ENCODE results near the gene ALX4.

The ALX4 gene

DNA sequence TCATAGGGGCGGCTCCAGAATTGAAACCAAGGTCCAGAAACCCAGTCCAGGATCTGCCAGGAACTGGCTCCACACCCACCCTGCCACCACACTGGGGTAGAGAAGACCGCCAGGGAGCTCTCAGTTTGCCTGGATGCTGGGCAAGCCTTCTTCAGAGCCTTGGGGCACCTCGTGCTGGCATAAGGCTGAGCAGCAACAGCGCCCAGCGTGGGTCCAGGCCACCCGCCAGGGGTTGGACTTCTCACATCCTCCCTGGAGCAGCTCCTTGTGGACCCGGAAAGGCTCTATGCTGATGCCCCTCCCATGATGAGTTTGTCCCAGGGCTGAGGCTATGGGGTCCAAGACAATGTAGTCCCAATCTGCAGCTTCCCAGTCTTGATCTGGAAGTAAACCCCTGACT is 29.7 kb downstream of the ALX4 start:
- H3K4me1 ChIP-seq (ENCODE audit: insufficient read depth, low read length, poor library complexity, severe bottlenecking) = no peaks in the 10 kb centered on the region
- TF ChIP-seq, protein P1, sequence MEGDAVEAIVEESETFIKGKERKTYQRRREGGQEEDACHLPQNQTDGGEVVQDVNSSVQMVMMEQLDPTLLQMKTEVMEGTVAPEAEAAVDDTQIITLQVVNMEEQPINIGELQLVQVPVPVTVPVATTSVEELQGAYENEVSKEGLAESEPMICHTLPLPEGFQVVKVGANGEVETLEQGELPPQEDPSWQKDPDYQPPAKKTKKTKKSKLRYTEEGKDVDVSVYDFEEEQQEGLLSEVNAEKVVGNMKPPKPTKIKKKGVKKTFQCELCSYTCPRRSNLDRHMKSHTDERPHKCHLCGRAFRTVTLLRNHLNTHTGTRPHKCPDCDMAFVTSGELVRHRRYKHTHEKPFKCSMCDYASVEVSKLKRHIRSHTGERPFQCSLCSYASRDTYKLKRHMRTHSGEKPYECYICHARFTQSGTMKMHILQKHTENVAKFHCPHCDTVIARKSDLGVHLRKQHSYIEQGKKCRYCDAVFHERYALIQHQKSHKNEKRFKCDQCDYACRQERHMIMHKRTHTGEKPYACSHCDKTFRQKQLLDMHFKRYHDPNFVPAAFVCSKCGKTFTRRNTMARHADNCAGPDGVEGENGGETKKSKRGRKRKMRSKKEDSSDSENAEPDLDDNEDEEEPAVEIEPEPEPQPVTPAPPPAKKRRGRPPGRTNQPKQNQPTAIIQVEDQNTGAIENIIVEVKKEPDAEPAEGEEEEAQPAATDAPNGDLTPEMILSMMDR (conservative IDR thresholded peaks at IDR 0.05; ENCODE audit: low read length) = no peak
- TF ChIP-seq EZH2phosphoT487 (IDR thresholded peaks at IDR 0.05; ENCODE audit: borderline replicate concordance) = no peak
- H3F3A ChIP-seq (ENCODE audit: low read depth) = no peaks in the 10 kb centered on the region
- no peaks in the 10 kb centered on the region for H3K9me2 ChIP-seq (replicated peaks; ENCODE audit: low read depth, low read length)
- no peak overlapping the region for H3K9ac ChIP-seq (ENCODE audit: low read depth, low read length, poor library complexity, severe bottlenecking)
- no peaks in the 10 kb centered on the region for H3K79me2 ChIP-seq (ENCODE audit: insufficient read depth, low read length)
- no peak overlapping the region for H3K4me3 ChIP-seq (ENCODE audit: low read length, poor library complexity, severe bottlenecking)
- H3K36me3 ChIP-seq (ENCODE audit: insufficient read depth, low read length) = no peaks in the 10 kb centered on the region
- H3K4me2 ChIP-seq (ENCODE audit: low read depth, low read length, poor library complexity, severe bottlenecking) = no peak overlapping the region
- no peaks in the 10 kb centered on the region for H3K9me3 ChIP-seq (ENCODE audit: insufficient read depth, low read depth, low read length)
- no peaks in the 10 kb centered on the region for H3K27me3 ChIP-seq (ENCODE audit: insufficient read depth, low read length, poor library complexity, severe bottlenecking)
- H4K20me1 ChIP-seq (ENCODE audit: insufficient read depth, low read length, poor library complexity, severe bottlenecking) = no peaks in the 10 kb centered on the region
- no peak overlapping the region for H2AFZ ChIP-seq (ENCODE audit: low read length)

DNA sequence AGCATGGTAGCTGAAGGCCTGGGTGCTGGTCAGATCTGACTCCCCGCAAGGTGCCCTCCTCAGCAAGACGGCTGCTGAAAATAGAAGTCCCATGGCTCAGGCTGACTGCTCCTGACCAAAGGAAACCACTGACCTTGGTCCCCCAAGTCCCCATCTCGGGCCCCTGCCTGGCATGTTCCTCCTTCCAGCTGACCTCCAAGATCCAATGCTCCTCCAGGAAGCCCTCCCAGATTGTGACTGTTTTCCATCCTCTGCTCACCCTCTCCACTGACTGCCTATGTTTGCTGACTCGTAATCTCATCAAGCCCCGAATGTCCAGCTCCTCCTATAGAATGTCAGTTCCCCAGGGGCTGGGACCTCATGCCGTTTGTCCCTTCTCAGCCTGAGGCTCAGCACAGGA is 30.5 kb downstream of the ALX4 start:
- no peak for TF ChIP-seq EZH2phosphoT487 (IDR thresholded peaks at IDR 0.05; ENCODE audit: borderline replicate concordance)
- TF ChIP-seq, protein P1 (conservative IDR thresholded peaks at IDR 0.05; ENCODE audit: low read length) = no peak
- Histone ChIP-seq H3K36me3 (ENCODE audit: insufficient read depth, low read length) (no peaks in the 10 kb centered on the region), H3K4me1 (ENCODE audit: insufficient read depth, low read length, poor library complexity, severe bottlenecking) (no peaks in the 10 kb centered on the region), H3K79me2 (ENCODE audit: insufficient read depth, low read length) (no peaks in the 10 kb centered on the region), H3K9me2 (replicated peaks; ENCODE audit: low read depth, low read length) (no peaks in the 10 kb centered on the region), H4K20me1 (ENCODE audit: insufficient read depth, low read length, poor library complexity, severe bottlenecking) (no peaks in the 10 kb centered on the region), H3K27me3 (ENCODE audit: insufficient read depth, low read length, poor library complexity, severe bottlenecking) (no peaks in the 10 kb centered on the region), H3K9me3 (ENCODE audit: insufficient read depth, low read depth, low read length) (no peaks in the 10 kb centered on the region), H3K4me3 (ENCODE audit: low read length, poor library complexity, severe bottlenecking) (no peak overlapping the region), H3F3A (ENCODE audit: low read depth) (no peaks in the 10 kb centered on the region), H2AFZ (ENCODE audit: low read length) (no peak overlapping the region), H3K4me2 (ENCODE audit: low read depth, low read length, poor library complexity, severe bottlenecking) (no peak overlapping the region), H3K9ac (ENCODE audit: low read depth, low read length, poor library complexity, severe bottlenecking) (no peak overlapping the region)

DNA sequence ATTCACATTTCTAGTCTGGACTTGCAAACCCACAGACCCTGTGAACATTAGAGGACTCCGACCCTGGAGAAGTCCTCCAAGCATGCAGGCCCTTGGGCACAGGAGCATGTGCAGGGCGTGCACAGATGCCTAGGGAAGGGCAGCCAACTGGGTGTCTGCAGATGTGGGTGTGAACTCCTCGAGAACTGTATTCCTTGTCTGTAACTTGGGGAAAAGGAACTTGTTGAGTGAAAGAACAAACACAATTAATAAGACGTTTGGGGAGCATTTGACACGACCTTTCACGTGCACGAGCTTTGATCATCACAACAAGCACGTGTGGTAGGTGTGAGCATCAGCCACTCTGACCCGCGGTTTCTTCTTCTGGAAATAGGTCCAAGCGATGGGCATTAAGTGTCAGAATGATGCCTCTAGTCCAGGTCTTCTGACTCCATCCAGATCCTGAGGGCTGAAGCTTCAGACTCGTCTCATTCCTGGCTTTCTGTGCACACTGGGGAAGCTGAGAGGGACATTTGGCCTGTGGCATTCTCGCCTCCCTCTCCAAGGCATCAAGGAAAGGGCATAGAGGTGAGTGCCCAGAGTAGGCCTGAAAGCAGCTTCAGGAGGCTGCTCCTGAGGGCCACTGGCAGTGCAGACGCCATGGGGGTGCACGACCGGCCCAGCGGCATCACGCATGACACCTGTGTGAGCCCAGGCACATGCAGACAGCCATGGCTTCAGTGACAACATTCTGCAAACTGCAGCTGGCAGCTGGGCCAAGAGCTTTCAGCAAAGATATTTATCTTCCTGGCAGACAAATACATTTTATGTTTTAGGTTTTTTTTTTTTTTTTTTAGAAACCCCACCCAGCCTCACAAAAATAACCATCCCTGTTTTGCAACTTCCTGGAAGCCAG is 32.5 kb downstream of the ALX4 start:
- no peak overlapping the region for H3K4me2 ChIP-seq (ENCODE audit: low read depth, low read length, poor library complexity, severe bottlenecking)
- no peaks in the 10 kb centered on the region for H3F3A ChIP-seq (ENCODE audit: low read depth)
- no peaks in the 10 kb centered on the region for H3K9me3 ChIP-seq (ENCODE audit: insufficient read depth, low read depth, low read length)
- H4K20me1 ChIP-seq (ENCODE audit: insufficient read depth, low read length, poor library complexity, severe bottlenecking) = no peaks in the 10 kb centered on the region
- H2AFZ ChIP-seq (ENCODE audit: low read length) = no peak overlapping the region
- no peak overlapping the region for H3K4me3 ChIP-seq (ENCODE audit: low read length, poor library complexity, severe bottlenecking)
- no peaks in the 10 kb centered on the region for H3K9me2 ChIP-seq (replicated peaks; ENCODE audit: low read depth, low read length)
- no peaks in the 10 kb centered on the region for H3K27me3 ChIP-seq (ENCODE audit: insufficient read depth, low read length, poor library complexity, severe bottlenecking)
- no peak overlapping the region for H3K9ac ChIP-seq (ENCODE audit: low read depth, low read length, poor library complexity, severe bottlenecking)
- no peaks in the 10 kb centered on the region for H3K36me3 ChIP-seq (ENCODE audit: insufficient read depth, low read length)
- no peaks in the 10 kb centered on the region for H3K79me2 ChIP-seq (ENCODE audit: insufficient read depth, low read length)
- TF ChIP-seq, protein P1 (conservative IDR thresholded peaks at IDR 0.05; ENCODE audit: low read length) = no peak
- TF ChIP-seq EZH2phosphoT487 (IDR thresholded peaks at IDR 0.05; ENCODE audit: borderline replicate concordance) = no peak
- no peaks in the 10 kb centered on the region for H3K4me1 ChIP-seq (ENCODE audit: insufficient read depth, low read length, poor library complexity, severe bottlenecking)

All from Loucy (cell line).